ENCODE measurements around the gene GPR152.

GRCh38 chr11:67410369-67410831 lies 42.1 kb downstream of the GPR152 start:
- TF ChIP-seq, protein P1, sequence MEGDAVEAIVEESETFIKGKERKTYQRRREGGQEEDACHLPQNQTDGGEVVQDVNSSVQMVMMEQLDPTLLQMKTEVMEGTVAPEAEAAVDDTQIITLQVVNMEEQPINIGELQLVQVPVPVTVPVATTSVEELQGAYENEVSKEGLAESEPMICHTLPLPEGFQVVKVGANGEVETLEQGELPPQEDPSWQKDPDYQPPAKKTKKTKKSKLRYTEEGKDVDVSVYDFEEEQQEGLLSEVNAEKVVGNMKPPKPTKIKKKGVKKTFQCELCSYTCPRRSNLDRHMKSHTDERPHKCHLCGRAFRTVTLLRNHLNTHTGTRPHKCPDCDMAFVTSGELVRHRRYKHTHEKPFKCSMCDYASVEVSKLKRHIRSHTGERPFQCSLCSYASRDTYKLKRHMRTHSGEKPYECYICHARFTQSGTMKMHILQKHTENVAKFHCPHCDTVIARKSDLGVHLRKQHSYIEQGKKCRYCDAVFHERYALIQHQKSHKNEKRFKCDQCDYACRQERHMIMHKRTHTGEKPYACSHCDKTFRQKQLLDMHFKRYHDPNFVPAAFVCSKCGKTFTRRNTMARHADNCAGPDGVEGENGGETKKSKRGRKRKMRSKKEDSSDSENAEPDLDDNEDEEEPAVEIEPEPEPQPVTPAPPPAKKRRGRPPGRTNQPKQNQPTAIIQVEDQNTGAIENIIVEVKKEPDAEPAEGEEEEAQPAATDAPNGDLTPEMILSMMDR (IDR thresholded peaks at IDR 0.05): no peak
- TF ChIP-seq POLR2A (IDR thresholded peaks at IDR 0.05): no peak
